Lower leg skin (tissue), 4 donors: ENCODE data around the gene PSIP1. TPM values are rescaled to one million over a fixed set of nuclear protein-coding genes. Genes with fewer than 3 reads are reported as not detected.

ENCODE experiments used
- DNase-seq, 2 donors: peaks; one replicate each; pipeline ENCODE4 v3.0.0-alpha.2; 2019; ENCODE audit warnings: low spot score in 2 of 2
- H3K4me3 ChIP-seq: fragments of 200-600 bp; sonication (generic); 2 replicates; pipeline ENCODE4 v1.5.1; 2017; ENCODE audit warnings: mild to moderate bottlenecking, low read depth; ENCODE audit not compliant: poor library complexity, severe bottlenecking
- POLR2A ChIP-seq, 2 donors: fragments of 450-650 bp; IDR thresholded peaks; one replicate each; pipeline ENCODE4 v1.6.1; 2016 to 2017; ENCODE audit warnings: antibody characterized with exemption in 2 of 2, mild to moderate bottlenecking in 1 of 2, moderate library complexity in 1 of 2
- WGBS, 2 donors: methylation state at CpG; one replicate each; pipeline ENCODE4 v1.1.5; 2018; 5-methylcytosine and 5-hydroxymethylcytosine counted together
- intact Hi-C: fragments of 100-400 bp; cut with DNase I; formaldehyde crosslinking; loops from one replicate; pipeline ENCODE4 v1.15.0; 2023; ENCODE audit warnings: low total_unique reads
- total RNA-seq, 4 donors: library from RNA; depleted of rRNA; stranded (reverse); fragments of >200 nt; gene quantifications; one replicate each; pipeline ENCODE4 v1.1.0, GENCODE V29; 2016
- TF ChIP-seq, protein P1 (sequence below), 3 donors: fragments of 450-650 bp; IDR thresholded peaks; one replicate each; pipeline ENCODE4 v1.5.1; 2016; ENCODE audit warnings: antibody characterized with exemption in 3 of 3, mild to moderate bottlenecking in 3 of 3, moderate library complexity in 2 of 3

The PSIP1 gene
- total RNA-seq, 4 donors from 2014 or later: 12.9 to 31.7 (median 17.7) TPM

DNA sequence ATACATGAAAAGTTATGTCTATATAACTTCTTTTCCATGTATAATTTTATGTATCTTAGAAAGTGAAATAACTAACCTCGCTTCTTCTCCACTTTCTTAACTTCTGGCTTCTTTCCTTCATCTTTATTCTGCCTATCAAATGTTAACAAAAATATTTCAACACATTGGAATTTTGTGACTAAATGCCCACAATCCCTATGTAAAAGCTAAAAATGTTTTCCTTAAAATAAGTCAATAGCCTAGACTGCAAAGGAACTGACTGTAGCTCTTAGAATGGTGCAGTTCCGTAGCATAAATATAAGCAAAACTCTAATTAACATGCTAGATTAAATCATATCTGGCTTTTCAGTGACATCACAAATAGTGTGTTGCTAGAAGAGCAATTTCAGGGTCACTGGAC lies 40.9 kb downstream of the PSIP1 start:
- H3K4me3 ChIP-seq: no peak overlapping the region
- intact Hi-C loops: no loop called here
- no peak for DNase-seq
- 95 to 97% methylated on average over 2 of the region's 2 CpGs for WGBS, 2 donors
- TF ChIP-seq POLR2A (IDR thresholded peaks at IDR 0.05): no peak
- TF ChIP-seq, protein P1, sequence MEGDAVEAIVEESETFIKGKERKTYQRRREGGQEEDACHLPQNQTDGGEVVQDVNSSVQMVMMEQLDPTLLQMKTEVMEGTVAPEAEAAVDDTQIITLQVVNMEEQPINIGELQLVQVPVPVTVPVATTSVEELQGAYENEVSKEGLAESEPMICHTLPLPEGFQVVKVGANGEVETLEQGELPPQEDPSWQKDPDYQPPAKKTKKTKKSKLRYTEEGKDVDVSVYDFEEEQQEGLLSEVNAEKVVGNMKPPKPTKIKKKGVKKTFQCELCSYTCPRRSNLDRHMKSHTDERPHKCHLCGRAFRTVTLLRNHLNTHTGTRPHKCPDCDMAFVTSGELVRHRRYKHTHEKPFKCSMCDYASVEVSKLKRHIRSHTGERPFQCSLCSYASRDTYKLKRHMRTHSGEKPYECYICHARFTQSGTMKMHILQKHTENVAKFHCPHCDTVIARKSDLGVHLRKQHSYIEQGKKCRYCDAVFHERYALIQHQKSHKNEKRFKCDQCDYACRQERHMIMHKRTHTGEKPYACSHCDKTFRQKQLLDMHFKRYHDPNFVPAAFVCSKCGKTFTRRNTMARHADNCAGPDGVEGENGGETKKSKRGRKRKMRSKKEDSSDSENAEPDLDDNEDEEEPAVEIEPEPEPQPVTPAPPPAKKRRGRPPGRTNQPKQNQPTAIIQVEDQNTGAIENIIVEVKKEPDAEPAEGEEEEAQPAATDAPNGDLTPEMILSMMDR (IDR thresholded peaks at IDR 0.05): no peak

DNA sequence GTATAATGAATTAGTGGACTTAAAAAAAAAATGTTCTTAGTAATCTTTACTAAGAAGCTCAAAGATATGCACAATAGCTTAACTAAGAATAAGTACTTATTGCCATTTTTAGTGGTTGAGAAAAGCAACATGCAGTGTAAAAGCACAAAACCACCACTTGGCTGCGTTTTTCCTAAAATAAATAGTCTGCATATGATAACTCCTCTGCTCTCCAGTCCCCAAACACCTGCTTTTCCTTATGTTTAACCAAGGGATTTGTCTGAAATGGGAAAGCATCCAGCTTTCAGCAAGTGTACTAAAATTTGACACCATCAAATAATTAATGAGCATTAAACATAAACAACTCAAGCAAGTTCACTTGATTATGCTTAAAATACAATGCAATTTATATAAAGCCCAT lies 41.4 kb downstream of the PSIP1 start:
- no peak overlapping the region for H3K4me3 ChIP-seq
- 83 to 89% methylated on average over 1 of the region's 1 CpG for WGBS, 2 donors
- no peak for DNase-seq
- intact Hi-C loops: no loop called here
- TF ChIP-seq, protein P1 (IDR thresholded peaks at IDR 0.05): no peak
- TF ChIP-seq POLR2A (IDR thresholded peaks at IDR 0.05): no peak

DNA sequence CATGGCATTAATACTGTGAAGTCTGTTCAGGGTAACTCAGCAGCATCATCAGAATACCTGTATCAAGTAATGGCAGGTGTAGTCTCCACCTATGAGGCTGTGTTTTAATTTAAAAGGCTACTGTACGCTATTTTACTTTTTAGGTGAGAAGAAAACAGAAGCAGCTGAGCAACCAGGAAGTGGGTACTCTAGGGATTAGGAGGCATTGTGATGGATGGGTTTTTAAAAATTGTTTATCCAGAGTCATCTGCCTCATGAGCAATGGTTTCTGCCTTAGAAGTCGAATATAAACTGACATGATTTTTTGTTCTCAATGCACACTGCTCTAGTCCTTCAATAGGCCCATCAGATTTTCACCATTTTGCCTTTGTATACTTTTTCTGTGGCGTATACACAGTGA lies 42.6 kb downstream of the PSIP1 start:
- intact Hi-C loops: no loop called here
- WGBS, 2 donors: 93% methylated on average over 3 of the region's 3 CpGs
- TF ChIP-seq, protein P1 (IDR thresholded peaks at IDR 0.05): no peak
- no peak for TF ChIP-seq POLR2A (IDR thresholded peaks at IDR 0.05)
- H3K4me3 ChIP-seq: no peak overlapping the region
- no peak for DNase-seq

DNA sequence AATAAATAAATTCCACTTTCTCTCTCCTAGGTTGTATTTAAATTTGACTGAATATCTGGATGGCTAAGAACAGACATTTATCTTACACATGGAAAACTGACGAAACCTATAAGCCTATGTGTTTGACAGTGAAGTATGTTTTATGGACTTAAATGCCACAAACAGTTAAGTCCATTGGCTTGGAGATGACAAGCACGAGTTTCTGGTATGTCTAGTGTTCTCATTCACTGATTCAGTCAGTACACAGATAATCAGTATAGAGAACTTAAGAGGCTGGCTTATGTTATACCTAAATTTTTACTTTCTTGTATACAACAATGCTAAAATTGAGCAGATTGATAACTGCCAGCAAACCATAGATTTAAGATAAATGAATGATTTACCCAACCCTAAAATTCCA lies 49.2 kb downstream of the PSIP1 start:
- no peak overlapping the region for H3K4me3 ChIP-seq
- 67 to 79% methylated on average over 2 of the region's 2 CpGs for WGBS, 2 donors
- intact Hi-C loops: no loop called here
- no peak for DNase-seq
- TF ChIP-seq POLR2A (IDR thresholded peaks at IDR 0.05): no peak
- TF ChIP-seq, protein P1 (IDR thresholded peaks at IDR 0.05): no peak

DNA sequence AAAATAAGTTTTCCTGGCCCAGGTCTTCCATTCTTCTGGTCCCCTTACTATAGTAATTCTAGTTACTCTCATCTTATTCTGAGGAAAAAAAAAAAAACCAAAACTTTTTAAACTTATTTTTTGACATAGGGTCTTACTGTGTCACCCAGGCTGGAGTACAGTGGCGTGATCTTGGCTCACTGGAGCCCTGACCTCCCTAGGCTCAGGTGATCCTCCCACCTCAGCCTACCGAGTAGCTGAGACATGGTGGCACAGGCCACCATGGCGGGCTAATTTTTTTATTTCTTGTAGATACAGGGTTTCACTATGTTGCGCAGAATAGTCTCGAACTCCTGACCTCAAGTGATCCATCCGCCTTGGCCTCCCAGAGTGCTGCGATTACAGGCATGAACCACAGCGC lies 49.7 kb downstream of the PSIP1 start:
- no peak for DNase-seq
- H3K4me3 ChIP-seq: no peak overlapping the region
- 95 to 96% methylated on average over 8 of the region's 8 CpGs for WGBS, 2 donors
- TF ChIP-seq, protein P1 (IDR thresholded peaks at IDR 0.05): no peak
- TF ChIP-seq POLR2A (IDR thresholded peaks at IDR 0.05): no peak
- intact Hi-C loops: no loop called here

DNA sequence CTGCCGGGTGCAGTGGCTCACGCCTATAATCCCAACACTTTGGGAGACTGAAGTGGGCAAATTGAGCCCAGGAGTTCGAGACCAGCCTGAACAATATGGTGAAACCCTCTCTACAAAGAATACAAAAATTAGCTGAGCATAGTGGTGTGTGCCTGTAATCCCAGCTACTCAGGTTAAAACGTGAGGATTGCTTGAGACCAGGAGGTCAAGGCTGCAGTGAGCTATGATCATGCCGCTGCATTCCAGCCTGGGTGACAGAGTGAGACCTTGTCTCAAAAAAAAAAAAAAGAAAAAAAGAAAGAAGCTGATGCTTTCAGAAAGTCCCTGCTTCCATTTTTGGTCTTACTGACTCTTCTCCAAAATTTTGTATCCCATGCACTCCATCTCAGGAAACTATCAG lies 56.8 kb downstream of the PSIP1 start:
- H3K4me3 ChIP-seq: no peak overlapping the region
- intact Hi-C loops: no loop called here
- no peak for TF ChIP-seq POLR2A (IDR thresholded peaks at IDR 0.05)
- TF ChIP-seq, protein P1 (IDR thresholded peaks at IDR 0.05): no peak
- 93 to 97% methylated on average over 5 of the region's 5 CpGs for WGBS, 2 donors
- DNase-seq: no peak
